Upper lobe of left lung (tissue), 6 donors: ENCODE data around the gene PDZD11. TPM values are rescaled to one million over a fixed set of nuclear protein-coding genes. Genes with fewer than 3 reads are reported as not detected.

ENCODE experiments used
- ATAC-seq, 2 donors: fragments of 200-7000 bp; cut with Tn5 transposase; one replicate each; pipeline ENCODE4 v1.9.1; 2022; ENCODE audit warnings: mild to moderate bottlenecking in 2 of 2, moderate library complexity in 2 of 2; ENCODE audit not compliant: low FRiP score in 2 of 2
- DNase-seq, 2 donors: peaks; one replicate each; pipeline ENCODE4 v3.0.0-alpha.2; 2019 to 2020
- H3K27ac ChIP-seq, 4 donors: fragments of 200-600 bp; sonication (generic); one replicate each; pipeline ENCODE4 v1.5.1; 2016 to 2019
- H3K27me3 ChIP-seq, 4 donors: fragments of 200-600 bp; sonication (generic); one replicate each; pipeline ENCODE4 v1.5.1; 2017 to 2019
- H3K36me3 ChIP-seq, 4 donors: fragments of 200-600 bp; sonication (generic); one replicate each; pipeline ENCODE4 v1.5.1; 2016 to 2019
- H3K4me1 ChIP-seq, 4 donors: fragments of 200-600 bp; sonication (generic); one replicate each; pipeline ENCODE4 v1.5.1; 2018 to 2019
- H3K4me3 ChIP-seq, 4 donors: fragments of 200-600 bp; sonication (generic); one replicate each; pipeline ENCODE4 v1.5.1; 2017 to 2019; ENCODE audit warnings: mild to moderate bottlenecking in 2 of 4, moderate library complexity in 1 of 4
- H3K9me3 ChIP-seq, 4 donors: fragments of 200-600 bp; sonication (generic); one replicate each; pipeline ENCODE4 v1.5.1; 2018 to 2019
- CTCF ChIP-seq, 6 experiments: fragments of 450-650 bp in 4 of 6; fragments of 200-600 bp in 2 of 6; sonication (generic) in 2 of 6; IDR thresholded peaks; one replicate each; pipeline ENCODE4 v1.5.1; 2016 to 2019; ENCODE audit warnings: antibody characterized with exemption in 6 of 6
- EP300 ChIP-seq, 4 donors: sonication (generic); formaldehyde crosslinking; IDR thresholded peaks; one replicate each; pipeline ENCODE4 v1.5.1; 2017; ENCODE audit warnings: antibody characterized with exemption in 4 of 4, control low read depth in 2 of 4
- POLR2A ChIP-seq, 4 donors: fragments of 450-650 bp; IDR thresholded peaks; one replicate each; pipeline ENCODE4 v1.5.1; 2016 to 2017; ENCODE audit warnings: antibody characterized with exemption in 4 of 4, mild to moderate bottlenecking in 2 of 4
- POLR2AphosphoS5 ChIP-seq, 2 donors: sonication (generic); formaldehyde crosslinking; IDR thresholded peaks; one replicate each; pipeline ENCODE4 v1.5.1; 2017; ENCODE audit warnings: antibody characterized with exemption in 2 of 2
- WGBS, 2 donors: methylation state at CpG; one replicate each; pipeline ENCODE4 v1.1.5; 2017 to 2018; 5-methylcytosine and 5-hydroxymethylcytosine counted together
- total RNA-seq, 6 donors: library from RNA; depleted of rRNA in 4 of 6; stranded (reverse); fragments of >200 nt in 4 of 6; gene quantifications; one replicate each; pipeline versions ENCODE4 v1.1.0 to v1.2.1, GENCODE V29; 2016 to 2021
- donor health status: DM: no; HTN: no; CAD: no; lungs with moderate emphysema.
- donor health status: DM: no; HTN: yes; CAD: no; lungs with severe emphysema.

The PDZD11 gene
- total RNA-seq, 6 donors from 2014 or later = 12.1 to 28.4 (median 21.4) TPM

GRCh38 chrX:70301716-70302115 lies 12.0 kb upstream of the PDZD11 start:
- ATAC-seq (no peak), DNase-seq (no peak)
- no peaks in the 10 kb centered on the region for H3K9me3 ChIP-seq
- no peak overlapping the region for H3K4me3 ChIP-seq
- no peaks in the 10 kb centered on the region for H3K4me1 ChIP-seq
- H3K27me3 ChIP-seq = no peaks in the 10 kb centered on the region
- TF ChIP-seq CTCF (IDR thresholded peaks at IDR 0.05) (no peak), POLR2A (IDR thresholded peaks at IDR 0.05) (no peak), EP300 (IDR thresholded peaks at IDR 0.05) (no peak)
- no peak overlapping the region for H3K27ac ChIP-seq
- no peaks in the 10 kb centered on the region for H3K36me3 ChIP-seq
- 52 to 71% methylated on average over 3 of the region's 3 CpGs for WGBS, 2 donors

- ATAC-seq (no peak), DNase-seq (no peak)
- no peak overlapping the region for H3K4me3 ChIP-seq
- H3K27ac ChIP-seq = no peak overlapping the region
- WGBS, 2 donors = 76 to 96% methylated on average over 5 of the region's 5 CpGs
- H3K27me3 ChIP-seq = no peaks in the 10 kb centered on the region
- no peaks in the 10 kb centered on the region for H3K36me3 ChIP-seq
- H3K4me1 ChIP-seq = peaks cover 4 to 12% (median 5%) of the 10 kb centered on the region in 4 donors
- TF ChIP-seq EP300 (IDR thresholded peaks at IDR 0.05) (no peak), CTCF (IDR thresholded peaks at IDR 0.05) (no peak), POLR2A (IDR thresholded peaks at IDR 0.05) (no peak), POLR2AphosphoS5 (IDR thresholded peaks at IDR 0.05) (no peak)
- H3K9me3 ChIP-seq = no peaks in the 10 kb centered on the region
These were observed 3.9 kb upstream of the PDZD11 start for GRCh38 chrX:70293621-70294020.

GRCh38 chrX:70292788-70293187 lies 3.1 kb upstream of the PDZD11 start:
- H3K9me3 ChIP-seq = no peaks in the 10 kb centered on the region
- H3K4me1 ChIP-seq = peaks cover 4 to 12% (median 5%) of the 10 kb centered on the region in 4 donors
- no peaks in the 10 kb centered on the region for H3K36me3 ChIP-seq
- DNase-seq = no peak
- ATAC-seq = no peak
- H3K27me3 ChIP-seq = no peaks in the 10 kb centered on the region
- H3K27ac ChIP-seq = no peak overlapping the region
- no peak overlapping the region for H3K4me3 ChIP-seq
- 0% methylated on average over 1 of the region's 1 CpG for WGBS, 2 donors
- TF ChIP-seq CTCF (IDR thresholded peaks at IDR 0.05) = no peak
- no peak for TF ChIP-seq POLR2AphosphoS5 (IDR thresholded peaks at IDR 0.05)
- no peak for TF ChIP-seq POLR2A (IDR thresholded peaks at IDR 0.05)
- no peak for TF ChIP-seq EP300 (IDR thresholded peaks at IDR 0.05)

GRCh38 chrX:70289168-70289792 lies 447 bp downstream of the PDZD11 start:
- Histone ChIP-seq H3K4me1 (peaks cover 4 to 12% (median 5%) of the 10 kb centered on the region in 4 donors), H3K36me3 (peaks cover 0 to 9% (median 4%) of the 10 kb centered on the region in 4 donors), H3K27me3 (no peaks in the 10 kb centered on the region), H3K27ac (peak overlapping the region; percentile 15 to 77 (median 70)), H3K4me3 (peak overlapping the region; percentile 21 to 66 (median 52)), H3K9me3 (no peaks in the 10 kb centered on the region)
- DNase-seq (no peak), ATAC-seq (no peak)
- WGBS, 2 donors = 36 to 71% methylated on average over 10 to 11 of the region's 11 CpGs
- no peak for TF ChIP-seq CTCF (IDR thresholded peaks at IDR 0.05)
- TF ChIP-seq POLR2A (IDR thresholded peaks at IDR 0.05) = no peak
- TF ChIP-seq POLR2AphosphoS5 (IDR thresholded peaks at IDR 0.05) = no peak
- no peak for TF ChIP-seq EP300 (IDR thresholded peaks at IDR 0.05)

- TF ChIP-seq POLR2AphosphoS5 (IDR thresholded peaks at IDR 0.05) (no peak), POLR2A (IDR thresholded peaks at IDR 0.05) (no peak), CTCF (IDR thresholded peaks at IDR 0.05) (no peak), EP300 (IDR thresholded peaks at IDR 0.05) (no peak)
- 93 to 96% methylated on average over 7 to 21 of the region's 21 CpGs for WGBS, 2 donors
- Histone ChIP-seq H3K36me3 (peaks cover 0 to 7% (median 2%) of the 10 kb centered on the region in 4 donors), H3K27ac (no peak within 1 kb of the TSS), H3K4me3 (no peak within 1 kb of the TSS), H3K9me3 (no peaks in the 10 kb centered on the region), H3K4me1 (no peaks in the 10 kb centered on the region), H3K27me3 (no peaks in the 10 kb centered on the region)
- DNase-seq (peak in 1 of 2 donors; percentile 52), ATAC-seq (no peak)
These were observed 7.8 kb downstream of the PDZD11 start, which contains the start of gene RAB41 for GRCh38 chrX:70281951-70282350. RAB41 (plus strand) TSS chrX:70282172; CDS start chrX:70282218, 46 bp downstream.
